Measurements from ENCODE around the gene BCAS3. TPM values are rescaled to one million over a fixed set of nuclear protein-coding genes. Genes with fewer than 3 reads are reported as not detected.

BCAS3 gene
- total RNA-seq, 2 experiments from 2014 or later: 13.4 to 14.5 TPM

- Histone ChIP-seq H3K4me3 (ENCODE audit: low read depth, low read length, poor library complexity, severe bottlenecking) (no peak overlapping the region), H4K20me1 (ENCODE audit: insufficient read depth, low read length) (no peaks in the 10 kb centered on the region), H3K79me2 (ENCODE audit: insufficient read depth, low read depth, low read length) (no peaks in the 10 kb centered on the region), H3K4me1 (ENCODE audit: insufficient read depth, low read length, poor library complexity, severe bottlenecking) (no peaks in the 10 kb centered on the region), H3K9me2 (ENCODE audit: insufficient read depth, low read length) (no peaks in the 10 kb centered on the region), H3K4me2 (ENCODE audit: low read length) (no peak overlapping the region), H3K36me3 (ENCODE audit: insufficient read depth, low read length) (no peaks in the 10 kb centered on the region), H2AFZ (ENCODE audit: low read length) (no peak overlapping the region), H3K9me3 (ENCODE audit: low read length) (no peaks in the 10 kb centered on the region), H3K27ac (ENCODE audit: low read depth, low read length, poor library complexity, severe bottlenecking) (no peak overlapping the region)
- BruUV-seq (replicated peaks): no TSS peak
- ChIA-PET POLR2A (interaction anchor here (0.6 kb wide), 1 partner anchor 19 kb away, joined by 3 read pairs; no protein-coding TSS in a partner anchor), CTCF (ENCODE audit: unreplicated experiment) (no interaction called here)
- intact Hi-C loops (cut with micrococcal nuclease; ENCODE audit: unreplicated experiment): no loop called here
- DNase-seq (ENCODE audit: low spot score): no peak
- no peak for TF ChIP-seq CTCF (conservative IDR thresholded peaks at IDR 0.05; ENCODE audit: low read length)
- TF ChIP-seq EZH2phosphoT487 (IDR thresholded peaks at IDR 0.05; ENCODE audit: borderline replicate concordance, low read depth, low read length): no peak
These were observed 632.9 kb downstream of the BCAS3 start for GRCh38 chr17:61310590-61310989.

- no peaks in the 10 kb centered on the region for H3K4me1 ChIP-seq (ENCODE audit: insufficient read depth, low read length, poor library complexity, severe bottlenecking)
- H3K36me3 ChIP-seq (ENCODE audit: insufficient read depth, low read length): no peaks in the 10 kb centered on the region
- DNase-seq (ENCODE audit: low spot score): no peak
- no peaks in the 10 kb centered on the region for H3K79me2 ChIP-seq (ENCODE audit: insufficient read depth, low read depth, low read length)
- H4K20me1 ChIP-seq (ENCODE audit: insufficient read depth, low read length): no peaks in the 10 kb centered on the region
- BruUV-seq (replicated peaks): no TSS peak
- no peak overlapping the region for H2AFZ ChIP-seq (ENCODE audit: low read length)
- TF ChIP-seq EZH2phosphoT487 (IDR thresholded peaks at IDR 0.05; ENCODE audit: borderline replicate concordance, low read depth, low read length): no peak
- no peak for TF ChIP-seq CTCF (conservative IDR thresholded peaks at IDR 0.05; ENCODE audit: low read length)
- H3K9me2 ChIP-seq (ENCODE audit: insufficient read depth, low read length): no peaks in the 10 kb centered on the region
- ChIA-PET POLR2A (no interaction called here), CTCF (ENCODE audit: unreplicated experiment) (no interaction called here)
- no peak overlapping the region for H3K4me2 ChIP-seq (ENCODE audit: low read length)
- H3K27ac ChIP-seq (ENCODE audit: low read depth, low read length, poor library complexity, severe bottlenecking): no peak overlapping the region
- intact Hi-C loops (cut with micrococcal nuclease; ENCODE audit: unreplicated experiment): no loop called here
- no peak overlapping the region for H3K4me3 ChIP-seq (ENCODE audit: low read depth, low read length, poor library complexity, severe bottlenecking)
- no peaks in the 10 kb centered on the region for H3K9me3 ChIP-seq (ENCODE audit: low read length)
These were observed 635.0 kb downstream of the BCAS3 start for GRCh38 chr17:61312406-61313295.
